Neural progenitor cell (in vitro differentiated cells): ENCODE measurements around the gene NPR2. TPM values are rescaled to one million over a fixed set of nuclear protein-coding genes. Genes with fewer than 3 reads are reported as not detected.

Experiments
- DNase-seq: peaks from one replicate; pipeline ENCODE4 v3.0.0-alpha.2; 2016; ENCODE audit warnings: low spot score
- H2AFZ ChIP-seq: fragments of 200-600 bp; sonication (generic); replicated peaks from 2 replicates; pipeline ENCODE4 v1.6.1; 2016; ENCODE audit warnings: antibody characterized with exemption
- H3F3A ChIP-seq: fragments of 200-600 bp; sonication (generic); 2 replicates; pipeline ENCODE4 v1.6.1; 2016; ENCODE audit warnings: antibody characterized with exemption, low read depth
- H3K27ac ChIP-seq: fragments of 200-600 bp; sonication (generic); 2 replicates; pipeline ENCODE4 v1.5.1; 2016; ENCODE audit warnings: mild to moderate bottlenecking
- H3K27me3 ChIP-seq: fragments of 200-600 bp; sonication (generic); 2 replicates; pipeline ENCODE4 v1.6.1; 2016; ENCODE audit warnings: mild to moderate bottlenecking, moderate library complexity
- H3K36me3 ChIP-seq: fragments of 200-600 bp; sonication (generic); 2 replicates; pipeline ENCODE4 v1.5.1; 2016
- H3K4me1 ChIP-seq: fragments of 200-600 bp; sonication (generic); 2 replicates; pipeline ENCODE4 v1.6.1; 2016; ENCODE audit warnings: mixed run types
- H3K4me2 ChIP-seq: fragments of 200-600 bp; sonication (generic); 2 replicates; pipeline ENCODE4 v1.6.1; 2016
- H3K4me3 ChIP-seq: fragments of 200-600 bp; sonication (generic); 2 replicates; pipeline ENCODE4 v1.5.1; 2016
- H3K79me2 ChIP-seq: fragments of 200-600 bp; sonication (generic); 2 replicates; pipeline ENCODE4 v1.6.1; 2016; ENCODE audit warnings: low read depth
- H3K9ac ChIP-seq: fragments of 200-600 bp; sonication (generic); 2 replicates; pipeline ENCODE4 v1.6.1; 2016
- H3K9me3 ChIP-seq: fragments of 200-600 bp; sonication (generic); 2 replicates; pipeline ENCODE4 v1.5.1; 2016; ENCODE audit warnings: low read depth
- H4K20me1 ChIP-seq: fragments of 200-600 bp; sonication (generic); 2 replicates; pipeline ENCODE4 v1.6.1; 2016; ENCODE audit warnings: low read depth
- H3K27ac Mint-ChIP-seq: 3 replicates; pipeline ENCODE4 v1.8.0; 2021; ENCODE audit warnings: mixed read lengths
- H3K27me3 Mint-ChIP-seq: 2 replicates; pipeline ENCODE4 v1.8.0; 2022; ENCODE audit warnings: low read depth, mild to moderate bottlenecking, inconsistent platforms, moderate library complexity, mixed read lengths; ENCODE audit not compliant: insufficient read depth
- H3K36me3 Mint-ChIP-seq: 3 replicates; pipeline ENCODE4 v1.8.0; 2021; ENCODE audit warnings: mixed read lengths
- H3K4me1 Mint-ChIP-seq: 3 replicates; pipeline ENCODE4 v1.8.0; 2021; ENCODE audit warnings: mixed read lengths
- H3K4me3 Mint-ChIP-seq: 3 replicates; pipeline ENCODE4 v1.8.0; 2021; ENCODE audit warnings: mild to moderate bottlenecking, moderate library complexity, mixed read lengths
- H3K9me3 Mint-ChIP-seq: 3 replicates; pipeline ENCODE4 v1.8.0; 2020; ENCODE audit warnings: mixed read lengths
- EZH2 ChIP-seq: fragments of 200-600 bp; sonication (generic); IDR thresholded peaks from 2 replicates; pipeline ENCODE4 v1.6.1; 2017; ENCODE audit warnings: antibody characterized with exemption, mild to moderate bottlenecking, moderate library complexity
- EZH2phosphoT487 ChIP-seq: fragments of 200-600 bp; sonication (generic); IDR thresholded peaks from 2 replicates; pipeline ENCODE4 v1.6.1; 2017; ENCODE audit warnings: antibody characterized with exemption
- total RNA-seq: library from RNA; depleted of rRNA; stranded (reverse); fragments of >200 nt; gene quantifications from 2 replicates; pipeline ENCODE4 v1.2.3, GENCODE V29; 2015; ENCODE audit warnings: low replicate concordance
- TF ChIP-seq, protein P1 (sequence below): fragments of 200-600 bp; sonication (generic); IDR thresholded peaks from 2 replicates; pipeline ENCODE4 v1.5.1; 2017; ENCODE audit warnings: antibody characterized with exemption, mild to moderate bottlenecking

Gene NPR2
- total RNA-seq, 1 donor from 2014 or later, result 5.6 TPM

DNA sequence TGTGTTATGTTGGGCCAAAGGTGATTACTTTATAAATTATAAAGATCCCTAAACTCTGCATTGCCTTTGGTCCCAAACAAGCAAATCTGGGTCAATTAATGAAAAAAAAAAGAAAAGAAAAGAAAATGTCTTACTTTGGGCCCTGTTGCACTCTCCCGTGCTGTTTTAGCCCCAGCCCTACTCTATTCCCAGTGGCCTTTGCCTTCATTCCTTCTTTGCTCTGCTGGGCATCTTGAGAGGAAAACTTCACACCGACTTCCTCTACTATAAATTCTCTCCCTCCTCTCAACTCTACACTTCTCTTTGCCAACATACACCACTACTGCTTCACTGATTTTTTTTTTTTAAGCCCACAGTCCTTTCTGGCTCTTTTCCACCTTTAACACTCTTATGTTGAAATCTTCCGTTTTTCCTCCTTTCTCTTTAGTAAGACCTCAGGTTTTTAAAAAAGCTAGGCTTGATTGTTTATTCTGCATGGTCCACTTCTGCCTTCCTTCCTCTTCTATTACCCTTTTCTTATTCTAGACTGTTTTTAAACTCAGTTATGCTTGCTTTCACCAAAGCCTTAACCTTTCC lies 32.8 kb upstream of the NPR2 start:
- no peaks in the 10 kb centered on the region for H3K9me3 ChIP-seq
- Mint-ChIP-seq H3K27ac (no peak overlapping the region), H3K4me1 (peaks cover 27% of the 10 kb centered on the region), H3K27me3 (no peaks in the 10 kb centered on the region), H3K36me3 (peaks cover 20% of the 10 kb centered on the region), H3K9me3 (no peaks in the 10 kb centered on the region), H3K4me3 (peak overlapping the region; percentile 61)
- peak overlapping the region; percentile 68 for H3K4me3 ChIP-seq
- peaks cover 60% of the 10 kb centered on the region for H3K79me2 ChIP-seq
- no peak for DNase-seq
- no peak overlapping the region for H3K9ac ChIP-seq
- peaks cover 32% of the 10 kb centered on the region for H3K4me1 ChIP-seq
- H2AFZ ChIP-seq, result no peak overlapping the region
- H3K27ac ChIP-seq, result no peak overlapping the region
- H3K4me2 ChIP-seq, result peak overlapping the region; percentile 94
- no peaks in the 10 kb centered on the region for H3K27me3 ChIP-seq
- H4K20me1 ChIP-seq, result peaks cover 11% of the 10 kb centered on the region
- no peaks in the 10 kb centered on the region for H3K36me3 ChIP-seq
- TF ChIP-seq, protein P1, sequence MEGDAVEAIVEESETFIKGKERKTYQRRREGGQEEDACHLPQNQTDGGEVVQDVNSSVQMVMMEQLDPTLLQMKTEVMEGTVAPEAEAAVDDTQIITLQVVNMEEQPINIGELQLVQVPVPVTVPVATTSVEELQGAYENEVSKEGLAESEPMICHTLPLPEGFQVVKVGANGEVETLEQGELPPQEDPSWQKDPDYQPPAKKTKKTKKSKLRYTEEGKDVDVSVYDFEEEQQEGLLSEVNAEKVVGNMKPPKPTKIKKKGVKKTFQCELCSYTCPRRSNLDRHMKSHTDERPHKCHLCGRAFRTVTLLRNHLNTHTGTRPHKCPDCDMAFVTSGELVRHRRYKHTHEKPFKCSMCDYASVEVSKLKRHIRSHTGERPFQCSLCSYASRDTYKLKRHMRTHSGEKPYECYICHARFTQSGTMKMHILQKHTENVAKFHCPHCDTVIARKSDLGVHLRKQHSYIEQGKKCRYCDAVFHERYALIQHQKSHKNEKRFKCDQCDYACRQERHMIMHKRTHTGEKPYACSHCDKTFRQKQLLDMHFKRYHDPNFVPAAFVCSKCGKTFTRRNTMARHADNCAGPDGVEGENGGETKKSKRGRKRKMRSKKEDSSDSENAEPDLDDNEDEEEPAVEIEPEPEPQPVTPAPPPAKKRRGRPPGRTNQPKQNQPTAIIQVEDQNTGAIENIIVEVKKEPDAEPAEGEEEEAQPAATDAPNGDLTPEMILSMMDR, result no peak
- TF ChIP-seq EZH2phosphoT487 (no peak), EZH2 (no peak)
- peaks cover 41% of the 10 kb centered on the region for H3F3A ChIP-seq

DNA sequence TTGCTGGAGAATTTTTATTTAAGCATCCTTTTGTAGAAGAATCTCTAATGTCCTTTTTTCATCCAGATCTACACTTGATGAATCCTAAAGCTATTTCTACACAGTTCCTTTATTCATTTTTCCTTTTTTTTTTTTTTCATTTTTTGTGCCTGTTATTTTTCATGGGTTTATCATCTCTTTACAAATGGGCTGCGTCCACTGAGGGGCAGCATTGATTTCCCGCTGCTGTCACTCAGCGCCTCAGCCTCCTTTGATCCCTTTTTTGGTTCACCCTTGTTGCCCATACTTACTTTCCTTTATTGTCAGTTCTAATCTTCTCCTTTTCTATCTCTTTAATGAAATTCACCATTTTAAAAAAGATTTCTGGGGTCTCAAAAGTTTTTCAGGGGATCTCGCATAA lies 31.6 kb upstream of the NPR2 start:
- Histone ChIP-seq H3K4me1 (peaks cover 32% of the 10 kb centered on the region), H3F3A (peaks cover 42% of the 10 kb centered on the region), H3K4me2 (no peak overlapping the region), H3K79me2 (peaks cover 71% of the 10 kb centered on the region), H3K9ac (no peak overlapping the region), H3K4me3 (no peak overlapping the region), H4K20me1 (peaks cover 11% of the 10 kb centered on the region), H3K9me3 (no peaks in the 10 kb centered on the region), H3K36me3 (no peaks in the 10 kb centered on the region), H2AFZ (no peak overlapping the region), H3K27me3 (no peaks in the 10 kb centered on the region), H3K27ac (no peak overlapping the region)
- H3K27me3 Mint-ChIP-seq, result no peaks in the 10 kb centered on the region
- H3K9me3 Mint-ChIP-seq, result no peaks in the 10 kb centered on the region
- peaks cover 27% of the 10 kb centered on the region for H3K4me1 Mint-ChIP-seq
- no peak overlapping the region for H3K4me3 Mint-ChIP-seq
- H3K27ac Mint-ChIP-seq, result no peak overlapping the region
- H3K36me3 Mint-ChIP-seq, result peaks cover 12% of the 10 kb centered on the region
- DNase-seq, result no peak
- TF ChIP-seq, protein P1, result no peak
- TF ChIP-seq EZH2phosphoT487 (no peak), EZH2 (no peak)

DNA sequence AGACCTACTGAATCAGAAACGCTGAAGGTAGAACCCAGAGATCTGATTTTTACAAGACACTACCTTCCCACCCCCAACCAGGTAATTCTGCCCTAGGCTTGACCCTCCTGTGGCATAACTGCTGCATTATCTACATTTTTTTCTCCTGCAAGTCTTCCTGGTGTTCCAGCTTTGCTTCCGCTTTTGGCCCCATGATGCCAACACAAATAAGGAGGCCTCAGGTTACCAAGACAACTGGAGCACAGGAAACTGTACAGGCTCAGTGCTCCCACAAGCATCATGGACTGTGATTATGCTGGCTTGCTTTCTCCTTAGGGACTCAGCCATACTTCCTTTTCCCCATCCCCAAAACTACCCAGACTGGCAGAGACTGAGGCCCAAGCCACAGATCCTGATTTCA lies 30.7 kb upstream of the NPR2 start:
- Mint-ChIP-seq H3K36me3 (peaks cover 5% of the 10 kb centered on the region), H3K27ac (no peak overlapping the region), H3K4me3 (no peak overlapping the region), H3K4me1 (peaks cover 27% of the 10 kb centered on the region), H3K9me3 (no peaks in the 10 kb centered on the region), H3K27me3 (no peaks in the 10 kb centered on the region)
- H3K36me3 ChIP-seq, result no peaks in the 10 kb centered on the region
- H4K20me1 ChIP-seq, result peaks cover 11% of the 10 kb centered on the region
- H3K27me3 ChIP-seq, result no peaks in the 10 kb centered on the region
- no peak overlapping the region for H3K4me2 ChIP-seq
- peaks cover 80% of the 10 kb centered on the region for H3K79me2 ChIP-seq
- DNase-seq, result no peak
- peaks cover 43% of the 10 kb centered on the region for H3F3A ChIP-seq
- H3K4me3 ChIP-seq, result no peak overlapping the region
- H3K27ac ChIP-seq, result no peak overlapping the region
- no peak overlapping the region for H2AFZ ChIP-seq
- no peaks in the 10 kb centered on the region for H3K9me3 ChIP-seq
- H3K9ac ChIP-seq, result no peak overlapping the region
- TF ChIP-seq EZH2 (no peak), EZH2phosphoT487 (no peak)
- TF ChIP-seq, protein P1, result no peak
- peaks cover 32% of the 10 kb centered on the region for H3K4me1 ChIP-seq
